ENCODE results near the gene EGFL6.

DNA sequence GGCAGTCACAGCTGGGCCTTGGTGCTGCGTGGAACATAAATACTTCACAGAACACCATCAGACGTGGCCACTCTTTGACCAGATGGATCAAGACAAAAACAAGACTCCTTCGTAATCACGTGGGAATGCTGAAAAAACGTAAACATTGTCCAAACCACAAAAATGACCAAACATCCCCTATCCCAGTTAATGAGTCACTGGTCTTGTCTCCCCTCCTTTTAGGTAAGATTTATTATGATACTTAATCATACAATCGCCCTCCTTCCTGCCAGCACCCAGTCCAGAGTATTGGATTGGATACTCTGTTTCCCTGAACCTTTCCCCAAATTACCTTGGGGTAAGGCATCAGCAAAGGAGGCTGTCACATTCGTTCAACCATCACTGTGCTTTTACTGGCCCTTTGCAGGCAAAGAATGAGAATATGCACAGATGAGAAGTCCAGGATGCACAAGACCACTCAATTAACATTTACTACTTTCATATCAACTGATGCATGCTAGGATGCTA, 82.9 kb downstream of the EGFL6 start:
- no peak for TF ChIP-seq EZH2 (IDR thresholded peaks at IDR 0.05; ENCODE audit: insufficient read depth, poor library complexity, severe bottlenecking)
- TF ChIP-seq EZH2phosphoT487 (IDR thresholded peaks at IDR 0.05; ENCODE audit: insufficient read depth, low read depth) = no peak

Measured in GM23248 (cell line).